Measurements from ENCODE around the gene HELZ. TPM values are rescaled to one million over a fixed set of nuclear protein-coding genes. Genes with fewer than 3 reads are reported as not detected.

The HELZ gene
- total and polyA plus RNA-seq, 2 donors (not counting 1 experiment from before 2014, with no cell fraction given), result 10.4 to 97.8 TPM

DNA sequence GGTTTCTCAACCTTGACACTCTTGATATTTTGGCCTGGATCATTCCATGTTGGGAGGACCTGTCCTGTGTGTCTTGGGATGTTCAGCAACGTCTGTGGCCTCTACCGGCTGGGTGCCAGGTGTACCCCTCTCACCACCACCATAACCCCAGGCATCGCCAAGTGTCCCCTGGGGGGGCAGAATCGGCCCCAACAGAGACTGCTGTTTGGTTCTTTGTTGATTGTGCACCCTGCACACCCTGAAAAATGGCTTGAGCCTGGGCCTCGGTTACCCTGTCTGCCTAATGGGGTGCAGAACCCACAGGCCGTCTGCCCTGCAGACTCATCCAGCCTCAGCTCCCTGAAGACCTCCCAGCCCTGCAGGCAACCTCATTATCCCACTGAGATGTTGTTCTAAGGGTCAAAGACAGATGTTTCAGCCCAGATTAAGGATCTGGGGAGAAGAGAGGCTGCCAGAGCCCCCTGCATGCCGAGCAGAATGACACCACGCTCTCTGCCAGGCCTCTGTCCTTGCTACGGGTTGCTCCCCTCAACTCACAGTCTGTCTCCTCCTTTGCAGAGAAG, 191.5 kb downstream of the HELZ start:
- H3K36me3 ChIP-seq (replicated peaks in 1 of 2; ENCODE audit: control extremely low read depth in 1 of 2, control insufficient read depth in 1 of 2, extremely low read depth in 1 of 2, insufficient read depth in 2 of 2, low read length in 1 of 2), result no peaks in the 10 kb centered on the region
- H3K9ac ChIP-seq (ENCODE audit: low read length), result no peak overlapping the region
- peaks cover 0 to 8% of the 10 kb centered on the region in 2 donors for H3K4me1 ChIP-seq (ENCODE audit: control insufficient read depth in 2 of 2, insufficient read depth in 2 of 2, low read length in 2 of 2)
- intact Hi-C loops (cut with micrococcal nuclease), result no loop called here
- WGBS (ENCODE audit: insufficient coverage), result 93% methylated on average over 7 of the region's 9 CpGs
- ATAC-seq (ENCODE audit: low read depth) (no peak), DNase-seq (no peak)
- no peak overlapping the region for H3K4me2 ChIP-seq (replicated peaks; ENCODE audit: low read depth, low read length, poor library complexity, severe bottlenecking)
- H3K27me3 Mint-ChIP-seq, result no peaks in the 10 kb centered on the region
- H3K27me3 ChIP-seq (replicated peaks in 1 of 4; ENCODE audit: control extremely low read depth in 1 of 4, control insufficient read depth in 3 of 4, insufficient read depth in 4 of 4, low read length in 3 of 4), result no peaks in the 10 kb centered on the region
- H3K9me3 ChIP-seq (ENCODE audit: control extremely low read depth in 1 of 3, control insufficient read depth in 2 of 3, insufficient read depth in 1 of 3, low read length in 2 of 3), result peaks cover 0 to 20% (median 6%) of the 10 kb centered on the region in 3 donors
- H4K20me1 ChIP-seq (ENCODE audit: control insufficient read depth, insufficient read depth, low read length, poor library complexity, severe bottlenecking), result no peaks in the 10 kb centered on the region
- no peak overlapping the region for H3K4me3 Mint-ChIP-seq
- no peaks in the 10 kb centered on the region for H3K79me2 ChIP-seq (ENCODE audit: control insufficient read depth, insufficient read depth, low read length)
- H2AFZ ChIP-seq (ENCODE audit: insufficient read depth, low read depth, low read length, poor library complexity, severe bottlenecking), result no peak overlapping the region
- ChIA-PET CTCF (no interaction called here), POLR2A (no interaction called here)
- H3K4me3 ChIP-seq (ENCODE audit: control extremely low read depth in 1 of 5, extremely low read depth in 1 of 5, insufficient read depth in 1 of 5, low read depth in 2 of 5, low read length in 4 of 5), result no peak overlapping the region
- H3K9me3 Mint-ChIP-seq (ENCODE audit: insufficient read depth), result peaks cover 6% of the 10 kb centered on the region
- TF ChIP-seq, protein P1, sequence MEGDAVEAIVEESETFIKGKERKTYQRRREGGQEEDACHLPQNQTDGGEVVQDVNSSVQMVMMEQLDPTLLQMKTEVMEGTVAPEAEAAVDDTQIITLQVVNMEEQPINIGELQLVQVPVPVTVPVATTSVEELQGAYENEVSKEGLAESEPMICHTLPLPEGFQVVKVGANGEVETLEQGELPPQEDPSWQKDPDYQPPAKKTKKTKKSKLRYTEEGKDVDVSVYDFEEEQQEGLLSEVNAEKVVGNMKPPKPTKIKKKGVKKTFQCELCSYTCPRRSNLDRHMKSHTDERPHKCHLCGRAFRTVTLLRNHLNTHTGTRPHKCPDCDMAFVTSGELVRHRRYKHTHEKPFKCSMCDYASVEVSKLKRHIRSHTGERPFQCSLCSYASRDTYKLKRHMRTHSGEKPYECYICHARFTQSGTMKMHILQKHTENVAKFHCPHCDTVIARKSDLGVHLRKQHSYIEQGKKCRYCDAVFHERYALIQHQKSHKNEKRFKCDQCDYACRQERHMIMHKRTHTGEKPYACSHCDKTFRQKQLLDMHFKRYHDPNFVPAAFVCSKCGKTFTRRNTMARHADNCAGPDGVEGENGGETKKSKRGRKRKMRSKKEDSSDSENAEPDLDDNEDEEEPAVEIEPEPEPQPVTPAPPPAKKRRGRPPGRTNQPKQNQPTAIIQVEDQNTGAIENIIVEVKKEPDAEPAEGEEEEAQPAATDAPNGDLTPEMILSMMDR (IDR thresholded peaks at IDR 0.05), result no peak
- no peak for TF ChIP-seq EZH2 (IDR thresholded peaks at IDR 0.05; ENCODE audit: borderline replicate concordance, insufficient read depth, low read depth, low read length, poor library complexity, severe bottlenecking)
- H3K27ac ChIP-seq (ENCODE audit: low read length in 2 of 2), result no peak overlapping the region
- peaks cover 6% of the 10 kb centered on the region for H3K4me1 Mint-ChIP-seq
- H3K27ac Mint-ChIP-seq, result no peak overlapping the region

DNA sequence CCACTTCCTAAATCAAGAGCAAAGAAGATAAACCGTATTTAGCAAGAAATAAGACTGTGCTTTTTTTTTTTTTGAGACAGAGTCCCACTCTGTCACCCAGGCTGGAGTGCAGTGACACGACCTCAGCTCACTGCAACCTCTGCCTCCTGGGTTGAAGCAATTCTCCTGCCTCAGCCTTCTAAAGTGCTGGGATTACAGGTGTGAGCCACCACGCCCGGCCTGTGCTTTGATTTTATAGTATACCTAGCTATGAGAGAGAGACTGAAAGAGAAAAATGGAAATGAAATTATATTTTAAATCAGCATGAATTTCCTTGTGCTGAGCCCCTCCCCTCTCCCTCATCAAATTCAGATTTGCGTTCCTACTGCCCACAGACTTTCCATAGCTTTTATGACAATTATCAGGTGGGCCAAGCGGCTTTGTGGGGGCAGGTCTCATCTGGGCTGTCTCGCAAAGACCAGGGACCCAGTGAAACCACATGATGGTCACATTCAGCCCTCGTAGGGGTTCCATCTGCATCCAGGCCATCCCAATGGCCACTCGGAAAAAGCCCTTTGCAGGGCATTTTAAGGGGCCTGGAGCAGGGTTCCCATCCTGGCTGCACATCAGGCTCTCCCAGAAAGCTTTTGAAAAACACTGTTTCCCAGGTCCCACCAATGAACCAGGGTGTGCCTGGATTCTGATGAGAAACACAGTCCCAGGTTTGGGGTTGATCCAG, 192.1 kb downstream of the HELZ start:
- DNase-seq (no peak), ATAC-seq (ENCODE audit: low read depth) (no peak)
- Histone ChIP-seq H3K9me3 (ENCODE audit: control extremely low read depth in 1 of 3, control insufficient read depth in 2 of 3, insufficient read depth in 1 of 3, low read length in 2 of 3) (peaks cover under 1 to 24% (median 11%) of the 10 kb centered on the region in 3 donors), H3K9ac (ENCODE audit: low read length) (no peak overlapping the region), H3K27ac (ENCODE audit: low read length in 2 of 2) (no peak overlapping the region), H3K4me3 (ENCODE audit: control extremely low read depth in 1 of 5, extremely low read depth in 1 of 5, insufficient read depth in 1 of 5, low read depth in 2 of 5, low read length in 4 of 5) (no peak overlapping the region), H3K4me2 (replicated peaks; ENCODE audit: low read depth, low read length, poor library complexity, severe bottlenecking) (no peak overlapping the region), H3K79me2 (ENCODE audit: control insufficient read depth, insufficient read depth, low read length) (no peaks in the 10 kb centered on the region), H3K4me1 (ENCODE audit: control insufficient read depth in 2 of 2, insufficient read depth in 2 of 2, low read length in 2 of 2) (peaks cover 0 to 8% of the 10 kb centered on the region in 2 donors), H4K20me1 (ENCODE audit: control insufficient read depth, insufficient read depth, low read length, poor library complexity, severe bottlenecking) (no peaks in the 10 kb centered on the region), H3K36me3 (replicated peaks in 1 of 2; ENCODE audit: control extremely low read depth in 1 of 2, control insufficient read depth in 1 of 2, extremely low read depth in 1 of 2, insufficient read depth in 2 of 2, low read length in 1 of 2) (no peaks in the 10 kb centered on the region), H3K27me3 (replicated peaks in 1 of 4; ENCODE audit: control extremely low read depth in 1 of 4, control insufficient read depth in 3 of 4, insufficient read depth in 4 of 4, low read length in 3 of 4) (no peaks in the 10 kb centered on the region), H2AFZ (ENCODE audit: insufficient read depth, low read depth, low read length, poor library complexity, severe bottlenecking) (no peak overlapping the region)
- no peaks in the 10 kb centered on the region for H3K27me3 Mint-ChIP-seq
- H3K27ac Mint-ChIP-seq, result no peak overlapping the region
- CTCF ChIA-PET, result no interaction called here
- H3K4me1 Mint-ChIP-seq, result peaks cover 6% of the 10 kb centered on the region
- TF ChIP-seq EZH2 (IDR thresholded peaks at IDR 0.05; ENCODE audit: borderline replicate concordance, insufficient read depth, low read depth, low read length, poor library complexity, severe bottlenecking), result no peak
- TF ChIP-seq, protein P1 (IDR thresholded peaks at IDR 0.05), result no peak
- intact Hi-C loops (cut with micrococcal nuclease), result no loop called here
- peaks cover 7% of the 10 kb centered on the region for H3K9me3 Mint-ChIP-seq (ENCODE audit: insufficient read depth)
- POLR2A ChIA-PET, result no interaction called here
- no peak overlapping the region for H3K4me3 Mint-ChIP-seq
- WGBS (ENCODE audit: insufficient coverage), result 98% methylated on average over 6 of the region's 9 CpGs

All from B cell (primary cell).